Measurements from ENCODE around the gene GLCCI1. TPM values are rescaled to one million over a fixed set of nuclear protein-coding genes. Genes with fewer than 3 reads are reported as not detected.
"Not testable (repeated sequence)": the region's sequence is repeated elsewhere in the genome, so short reads cannot be mapped to it uniquely, and the experiment has no call there.

GLCCI1 gene
- total RNA-seq, 1 experiment from 2014 or later, result 8.5 TPM

GRCh38 chr7:8058852-8059251 lies 90.3 kb downstream of the GLCCI1 start:
- ChIA-PET CTCF (no interaction called here), POLR2A (ENCODE audit: unreplicated experiment) (no interaction called here)
- ATAC-seq, result no peak
- Histone ChIP-seq H4K20me1 (ENCODE audit: low read length) (no peaks in the 10 kb centered on the region), H3K4me1 (ENCODE audit: insufficient read depth, low read length) (no peaks in the 10 kb centered on the region), H3K79me2 (ENCODE audit: low read length) (no peaks in the 10 kb centered on the region), H3K9ac (ENCODE audit: low read length) (no peak overlapping the region), H3K4me2 (ENCODE audit: low read length) (no peak overlapping the region), H2AFZ (ENCODE audit: low read length) (no peak overlapping the region), H3F3A (ENCODE audit: low read length, unreplicated experiment) (no peaks in the 10 kb centered on the region), H3K9me2 (replicated peaks; ENCODE audit: low read length) (no peaks in the 10 kb centered on the region), H3K9me3 (ENCODE audit: low read length) (no peaks in the 10 kb centered on the region), H3K27me3 (ENCODE audit: low read length) (no peaks in the 10 kb centered on the region), H3K4me3 (ENCODE audit: low read length) (no peak overlapping the region), H3K36me3 (ENCODE audit: low read depth, low read length) (peaks cover 5% of the 10 kb centered on the region; the same call in 1 of the 2 replicates), H3K27ac (ENCODE audit: low read length) (no peak overlapping the region)
- no TSS peak for BruUV-seq (replicated peaks)
- no peak for DNase-seq
- TF ChIP-seq CTCF (conservative IDR thresholded peaks at IDR 0.05; ENCODE audit: low read depth, low read length), result no peak
- no peak for TF ChIP-seq EZH2 (IDR thresholded peaks at IDR 0.05; ENCODE audit: low read length, unreplicated experiment)
- TF ChIP-seq EZH2phosphoT487 (IDR thresholded peaks at IDR 0.05; ENCODE audit: borderline replicate concordance, low read length), result no peak
- intact Hi-C loops (cut with micrococcal nuclease), result loop anchor here (10.0 kb wide), 1 partner anchor 136 kb away; no protein-coding TSS in a partner anchor

GRCh38 chr7:8060241-8060640 lies 91.6 kb downstream of the GLCCI1 start:
- Histone ChIP-seq H4K20me1 (ENCODE audit: low read length) (no peaks in the 10 kb centered on the region), H3K79me2 (ENCODE audit: low read length) (no peaks in the 10 kb centered on the region), H3K27ac (ENCODE audit: low read length) (no peak overlapping the region), H3K9me3 (ENCODE audit: low read length) (no peaks in the 10 kb centered on the region), H3K4me1 (ENCODE audit: insufficient read depth, low read length) (no peaks in the 10 kb centered on the region), H3K9ac (ENCODE audit: low read length) (no peak overlapping the region), H3K9me2 (replicated peaks; ENCODE audit: low read length) (no peaks in the 10 kb centered on the region), H3K27me3 (ENCODE audit: low read length) (no peaks in the 10 kb centered on the region), H3F3A (ENCODE audit: low read length, unreplicated experiment) (no peaks in the 10 kb centered on the region), H3K4me3 (ENCODE audit: low read length) (no peak overlapping the region), H3K36me3 (ENCODE audit: low read depth, low read length) (peaks cover 5% of the 10 kb centered on the region; the same call in 1 of the 2 replicates), H2AFZ (ENCODE audit: low read length) (no peak overlapping the region), H3K4me2 (ENCODE audit: low read length) (no peak overlapping the region)
- ChIA-PET POLR2A (ENCODE audit: unreplicated experiment) (no interaction called here), CTCF (no interaction called here)
- intact Hi-C loops (cut with micrococcal nuclease), result no loop called here
- TF ChIP-seq EZH2 (IDR thresholded peaks at IDR 0.05; ENCODE audit: low read length, unreplicated experiment), result no peak
- TF ChIP-seq CTCF (conservative IDR thresholded peaks at IDR 0.05; ENCODE audit: low read depth, low read length), result no peak
- TF ChIP-seq EZH2phosphoT487 (IDR thresholded peaks at IDR 0.05; ENCODE audit: borderline replicate concordance, low read length), result no peak
- ATAC-seq (no peak), DNase-seq (no peak)
- no TSS peak for BruUV-seq (replicated peaks)

GRCh38 chr7:8063300-8063699 lies 94.7 kb downstream of the GLCCI1 start:
- H2AFZ ChIP-seq (ENCODE audit: low read length); H3K27ac ChIP-seq (ENCODE audit: low read length); H3K4me3 ChIP-seq (ENCODE audit: low read length); H3K4me1 ChIP-seq (ENCODE audit: insufficient read depth, low read length); POLR2A ChIA-PET (ENCODE audit: unreplicated experiment); CTCF ChIA-PET; DNase-seq; BruUV-seq (replicated peaks); H3K79me2 ChIP-seq (ENCODE audit: low read length); H3K27me3 ChIP-seq (ENCODE audit: low read length); H3K9ac ChIP-seq (ENCODE audit: low read length); H3K9me3 ChIP-seq (ENCODE audit: low read length); intact Hi-C loops (cut with micrococcal nuclease); H3K9me2 ChIP-seq (replicated peaks; ENCODE audit: low read length); ATAC-seq; H3F3A ChIP-seq (ENCODE audit: low read length, unreplicated experiment); H4K20me1 ChIP-seq (ENCODE audit: low read length); H3K36me3 ChIP-seq (ENCODE audit: low read depth, low read length); H3K4me2 ChIP-seq (ENCODE audit: low read length): not testable (repeated sequence)

Data from PC-3 (cell line).